SH-SY5Y (cell line): ENCODE measurements around the gene PFKL.

Experiments used
- GATA2 ChIP-seq: IDR thresholded peaks from 2 replicates; pipeline ENCODE4 v1.6.1; 2011; ENCODE audit warnings: mild to moderate bottlenecking, low read depth, low read length
- GATA3 ChIP-seq: IDR thresholded peaks from 2 replicates; pipeline ENCODE4 v1.6.1; 2011; ENCODE audit warnings: low read depth, mild to moderate bottlenecking, low read length, moderate library complexity

Gene PFKL

GRCh38 chr21:44332383-44332782 lies 32.5 kb downstream of the PFKL start:
- TF ChIP-seq GATA2 (no peak), GATA3 (no peak)

- TF ChIP-seq GATA2 (no peak), GATA3 (no peak)
Measured at GRCh38 chr21:44332965-44333364, 33.1 kb downstream of the PFKL start.

GRCh38 chr21:44333509-44334328 lies 33.9 kb downstream of the PFKL start:
- no peak for TF ChIP-seq GATA3
- no peak for TF ChIP-seq GATA2

GRCh38 chr21:44334329-44335030 lies 34.6 kb downstream of the PFKL start:
- TF ChIP-seq GATA2 (no peak), GATA3 (no peak)

GRCh38 chr21:44335266-44336059 lies 35.6 kb downstream of the PFKL start:
- TF ChIP-seq GATA3 = no peak
- TF ChIP-seq GATA2 = no peak

GRCh38 chr21:44337449-44337848 lies 37.6 kb downstream of the PFKL start:
- TF ChIP-seq GATA3 (no peak), GATA2 (no peak)

- TF ChIP-seq GATA3 (no peak), GATA2 (no peak)
Measured at GRCh38 chr21:44337941-44338895, 38.4 kb downstream of the PFKL start.

- no peak for TF ChIP-seq GATA3
- no peak for TF ChIP-seq GATA2
Measured at GRCh38 chr21:44338971-44339910, 39.4 kb downstream of the PFKL start, which contains the start of gene CFAP410. TSS of gene CFAP410 (minus strand) at chr21:44339390. CDS start at chr21:44339194, 196 bp downstream.

GRCh38 chr21:44344541-44345183 lies 44.8 kb downstream of the PFKL start:
- TF ChIP-seq GATA3 (no peak), GATA2 (no peak)

- no peak for TF ChIP-seq GATA2
- TF ChIP-seq GATA3 = no peak
Measured at GRCh38 chr21:44345495-44345894, 45.6 kb downstream of the PFKL start.

GRCh38 chr21:44347911-44348451 lies 48.1 kb downstream of the PFKL start:
- TF ChIP-seq GATA2 = no peak
- no peak for TF ChIP-seq GATA3
